GM23248 (cell line): ENCODE results near the gene TPRN.

Experiments
- EZH2 ChIP-seq: fragments of 200-600 bp; sonication (generic); IDR thresholded peaks from 2 replicates; pipeline ENCODE4 v1.6.1; 2018; ENCODE audit warnings: antibody characterized with exemption, mild to moderate bottlenecking; ENCODE audit not compliant: insufficient read depth, poor library complexity, severe bottlenecking
- EZH2phosphoT487 ChIP-seq: fragments of 200-600 bp; sonication (generic); IDR thresholded peaks from 2 replicates; pipeline ENCODE4 v1.6.1; 2018; ENCODE audit warnings: antibody characterized with exemption, moderate library complexity, mild to moderate bottlenecking, low read depth; ENCODE audit not compliant: insufficient read depth

DNA sequence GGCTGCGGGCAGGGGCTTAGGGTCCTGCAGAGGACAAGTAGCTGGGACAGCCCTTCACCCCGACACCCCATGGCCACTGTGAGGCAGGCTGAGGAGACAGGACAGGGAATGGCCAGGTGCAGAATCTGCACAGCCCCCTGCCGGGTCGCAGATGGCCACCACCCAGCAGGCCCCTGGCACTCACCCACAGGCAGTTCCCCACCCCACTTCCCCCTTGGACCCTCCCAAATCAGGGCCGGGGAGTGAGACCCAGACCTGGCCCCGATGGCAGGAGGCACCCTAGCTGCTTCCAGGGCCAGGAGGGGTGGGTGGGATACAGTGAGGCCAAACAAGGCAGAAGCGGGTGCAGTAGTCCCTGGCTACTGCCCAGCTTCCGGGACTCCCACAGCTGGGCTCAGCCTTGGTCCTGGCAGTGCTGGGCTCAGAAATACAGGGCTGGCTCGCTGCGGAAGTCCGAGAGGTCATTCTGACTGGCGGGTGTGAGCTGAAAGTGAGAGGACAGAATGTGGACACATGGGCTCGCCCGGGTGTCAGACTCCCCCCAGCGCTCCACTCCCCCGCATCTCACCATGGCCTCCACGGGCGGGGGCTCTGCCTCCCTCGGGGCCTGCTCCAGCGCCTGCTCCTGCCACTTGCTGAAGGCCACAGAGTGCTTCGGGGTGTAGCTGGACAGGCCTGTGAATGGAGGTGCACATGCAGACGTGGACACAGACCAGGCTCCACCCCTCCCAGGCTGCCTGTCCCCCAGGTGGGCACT is 8.7 kb downstream of the TPRN start:
- TF ChIP-seq EZH2phosphoT487, result no peak
- TF ChIP-seq EZH2, result no peak
